Skin of body (tissue), 2 donors: ENCODE results near the gene ZNF337. TPM values are rescaled to one million over a fixed set of nuclear protein-coding genes. Genes with fewer than 3 reads are reported as not detected.
"Not testable (repeated sequence)": the region's sequence is repeated elsewhere in the genome, so short reads cannot be mapped to it uniquely, and the experiment has no call there.

ENCODE experiments used
- DNase-seq: peaks from one replicate; lab custom pipeline; 2025; lab: John Stamatoyannopoulos, UW
- total RNA-seq: library from RNA; depleted of rRNA; stranded (reverse); fragments of >200 nt; gene quantifications from one replicate; pipeline ENCODE4 v1.2.3, GENCODE V29; 2014

Gene ZNF337
- 16.9 TPM for total RNA-seq

DNA sequence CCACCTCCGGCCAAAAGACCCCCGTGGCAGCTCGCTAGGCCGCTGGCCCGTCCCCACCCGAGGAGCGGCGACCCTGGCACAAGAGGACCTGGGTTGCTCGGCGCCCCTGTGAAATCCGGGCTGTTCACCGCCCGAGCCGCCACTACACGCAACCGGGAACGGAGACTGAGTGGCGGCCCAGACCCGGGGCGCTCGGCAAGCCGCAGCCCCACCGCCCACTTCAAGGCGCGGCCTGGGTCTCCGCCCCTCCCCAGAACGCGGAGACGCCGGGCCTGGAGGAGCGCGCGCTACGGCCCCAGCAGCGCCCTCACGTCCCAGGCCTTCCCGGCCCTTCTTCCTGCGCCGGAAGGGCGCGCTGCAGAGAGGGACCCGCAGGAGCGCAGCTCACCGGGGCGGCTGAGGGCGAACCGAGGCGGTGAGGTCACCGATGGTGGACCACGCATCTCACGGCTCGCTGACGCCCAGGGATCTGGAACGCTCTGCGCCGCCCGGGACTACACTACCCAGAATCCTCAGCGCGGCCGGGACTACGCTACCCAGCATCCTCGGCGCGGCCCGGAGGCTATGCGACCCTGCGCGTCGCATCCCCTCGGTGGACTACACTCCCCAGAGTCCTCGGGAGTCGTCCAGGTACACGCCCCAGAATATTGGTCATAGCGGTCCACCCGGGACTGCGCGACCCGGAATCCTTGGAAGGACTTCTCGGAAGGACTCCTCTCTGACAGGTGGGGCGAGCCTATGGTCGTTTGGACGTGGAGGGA lies at the start of gene ZNF337:
ZNF337 (minus strand) TSS at position 483 of the 761 bp plus-strand sequence. CDS start 10,436 bp downstream, outside the sequence.
- peak; percentile 88 for DNase-seq

DNA sequence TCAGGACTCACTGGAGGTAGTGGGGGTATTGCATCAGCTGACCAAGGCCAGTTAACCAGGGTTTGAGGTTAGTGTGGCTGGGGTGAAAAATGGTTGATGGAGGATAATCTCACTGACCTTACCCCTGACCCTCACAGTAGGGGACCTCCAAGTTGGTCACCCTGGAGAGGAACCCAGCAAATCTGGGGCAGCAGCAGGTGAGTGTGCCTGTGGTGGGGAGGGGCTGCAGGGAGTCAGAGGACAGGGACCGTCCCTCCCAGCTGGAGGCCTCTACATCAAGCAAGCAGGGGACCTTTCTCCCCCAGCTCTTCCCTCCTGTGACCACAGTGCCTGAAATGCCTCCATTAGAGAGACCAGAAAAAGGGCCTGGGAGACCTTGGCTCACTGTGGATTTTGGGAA lies 49.1 kb upstream of the ZNF337 start:
- DNase-seq = no peak

DNA sequence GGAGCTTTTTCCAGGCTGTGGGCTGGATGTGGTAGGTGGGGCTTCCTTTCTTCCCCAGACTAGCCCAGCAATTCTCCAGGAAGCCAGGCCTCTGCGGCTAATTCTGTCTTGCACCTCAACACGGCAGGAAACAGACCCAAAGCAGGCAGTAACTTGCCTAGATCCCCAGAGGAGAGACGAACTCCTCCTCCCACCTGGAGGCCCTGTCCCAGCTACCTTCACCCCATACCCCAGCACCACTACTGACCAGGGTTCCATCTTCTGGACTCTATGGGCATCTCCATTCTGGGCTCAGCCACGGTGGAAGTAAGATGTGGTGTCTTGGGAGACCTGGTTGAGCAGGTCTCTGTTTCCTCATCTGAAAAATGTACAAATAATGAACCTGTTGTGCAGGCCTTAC lies 48.4 kb upstream of the ZNF337 start:
- no peak for DNase-seq

DNA sequence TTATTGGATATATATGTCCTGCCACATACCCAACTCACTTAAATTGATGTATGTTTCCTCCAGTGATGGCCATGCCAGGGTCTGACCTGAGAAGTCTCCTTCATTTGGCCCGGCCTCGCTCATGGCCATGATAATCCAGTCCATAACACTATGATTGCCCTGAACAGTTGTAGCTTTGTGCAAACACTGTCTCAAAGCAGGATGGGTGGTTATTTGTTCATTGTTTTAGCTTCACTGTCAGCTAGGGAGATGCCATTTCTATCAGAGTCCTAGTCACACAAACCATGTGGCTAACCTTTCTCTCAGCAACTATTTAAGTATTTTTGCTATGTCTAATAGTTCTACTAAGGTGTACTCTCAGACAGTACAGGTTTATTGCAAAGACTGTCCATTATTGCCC lies 47.6 kb upstream of the ZNF337 start:
- no peak for DNase-seq

DNA sequence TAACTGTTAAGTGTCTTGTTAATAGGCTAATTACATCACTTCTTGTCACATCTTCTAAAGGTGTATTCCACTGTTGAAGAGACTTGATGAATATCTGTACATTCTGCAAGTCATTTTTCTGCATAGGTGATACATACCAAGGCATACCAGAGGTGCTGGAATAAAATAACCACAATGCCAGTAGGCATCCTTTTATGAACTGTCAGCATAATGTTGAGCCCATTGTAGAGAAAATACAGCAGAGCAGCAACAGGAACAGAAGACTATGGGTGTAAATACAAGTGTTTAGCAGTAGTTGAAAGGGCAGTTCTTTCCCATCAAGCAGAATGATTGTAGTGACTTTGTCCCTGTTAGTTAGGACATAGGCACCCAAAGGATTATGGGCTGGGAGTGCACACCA lies 44.4 kb upstream of the ZNF337 start:
- no peak for DNase-seq

DNA sequence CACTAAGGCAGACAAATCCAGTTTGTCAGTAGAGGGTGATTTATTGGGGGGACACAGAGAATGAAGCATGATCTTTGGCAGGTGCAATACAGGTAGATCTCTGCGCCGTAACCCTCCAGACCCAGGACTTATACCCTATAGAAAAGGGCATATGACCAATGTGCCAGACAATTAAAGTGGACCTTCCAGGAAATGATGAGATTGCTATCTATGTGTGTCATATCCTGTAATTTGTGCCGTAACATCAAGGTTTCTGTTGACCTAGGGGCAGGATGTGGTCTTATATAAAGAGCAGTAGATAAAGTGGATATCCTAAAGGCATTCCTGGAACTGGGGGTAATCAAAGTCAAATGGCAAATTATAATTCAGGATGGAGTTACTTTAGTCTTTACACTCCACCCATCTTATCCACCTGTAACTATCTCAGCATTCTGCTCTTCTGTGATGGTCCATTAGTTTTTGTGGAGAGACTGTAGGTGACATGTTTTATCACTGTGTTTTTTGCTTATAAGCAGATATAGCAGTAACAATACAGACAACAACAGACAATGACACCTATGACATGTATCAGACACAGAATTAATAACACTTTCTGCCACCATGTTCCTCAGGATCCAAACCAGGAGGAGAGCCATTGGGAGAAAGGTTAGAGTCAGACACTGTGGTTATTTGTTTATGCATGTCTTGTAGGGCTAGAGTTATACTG lies 43.1 kb upstream of the ZNF337 start:
- no peak for DNase-seq

DNA sequence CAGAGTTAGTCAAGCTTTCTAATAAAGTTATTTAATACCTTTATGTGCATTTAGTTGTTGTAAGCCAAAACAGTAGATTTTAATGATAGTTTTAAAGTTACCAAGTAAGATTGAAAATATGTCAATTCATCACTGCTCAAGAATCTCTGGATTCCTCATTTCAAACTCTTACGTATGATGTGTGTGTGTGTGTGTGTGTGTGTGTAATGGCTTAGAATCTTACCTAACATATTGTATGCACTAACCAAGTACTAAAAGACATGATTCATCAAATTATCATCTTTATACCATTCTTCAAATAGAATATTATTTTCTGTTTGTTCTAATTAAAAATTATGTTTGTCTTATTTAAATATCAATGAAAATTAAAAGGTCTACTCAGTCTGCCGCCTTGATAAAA lies 41.5 kb upstream of the ZNF337 start:
- DNase-seq = no peak

DNA sequence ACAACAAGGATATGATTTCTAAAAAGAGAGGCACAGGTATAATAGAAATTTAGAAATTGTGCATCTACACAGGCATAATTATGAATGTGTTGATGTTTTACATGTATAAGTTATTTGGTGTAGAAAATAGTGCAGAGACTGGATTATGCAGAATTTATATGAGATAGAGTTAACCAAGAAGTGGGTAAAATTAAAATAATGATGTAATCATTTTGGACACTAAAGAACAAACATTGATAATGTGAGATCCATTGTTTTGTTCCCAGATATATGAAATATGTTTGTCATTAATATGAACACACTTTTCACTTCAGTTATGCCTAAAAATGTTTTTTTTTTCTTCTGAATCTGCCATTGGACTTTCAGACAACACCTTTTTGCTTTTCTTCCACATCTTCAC lies 37.2 kb upstream of the ZNF337 start:
- DNase-seq = no peak

DNA sequence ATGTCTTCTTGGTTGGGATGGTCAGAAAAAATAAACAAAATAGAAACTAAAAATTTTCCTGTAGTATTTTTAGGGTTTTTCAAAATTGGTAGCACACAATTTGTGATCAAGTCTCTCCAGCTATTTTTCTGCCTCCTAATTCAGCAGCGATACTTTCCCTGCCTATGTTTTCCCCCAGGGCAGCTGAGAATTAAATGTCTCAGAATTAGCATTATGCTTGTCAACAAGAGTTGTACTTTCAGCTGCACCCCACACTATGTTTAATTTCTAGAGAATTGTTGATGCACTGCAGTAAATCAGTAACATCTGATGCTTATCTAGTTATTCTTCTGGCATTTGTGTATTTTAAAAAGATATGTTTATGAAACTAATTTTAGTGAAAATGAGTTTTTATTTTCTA lies 34.2 kb upstream of the ZNF337 start:
- DNase-seq = no peak

DNA sequence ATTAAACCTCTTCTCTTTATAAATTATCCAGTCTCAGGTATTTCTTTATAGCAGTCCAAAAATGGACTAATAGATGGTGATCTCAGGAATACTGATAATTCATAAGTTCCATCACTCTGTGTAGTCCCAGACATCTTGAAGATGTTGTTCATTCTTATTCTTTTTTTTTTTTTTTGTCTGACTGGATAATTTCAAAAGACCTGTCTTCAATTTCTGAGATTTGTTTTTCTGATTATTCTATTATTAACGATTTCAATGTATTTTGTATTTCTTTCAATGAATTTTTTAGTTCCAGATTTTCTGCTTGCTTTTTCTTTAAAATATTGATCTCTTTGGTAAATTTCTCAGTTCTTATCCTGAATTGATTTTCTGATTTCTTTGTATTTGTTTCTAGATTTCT lies 29.7 kb upstream of the ZNF337 start:
- DNase-seq = no peak

DNA sequence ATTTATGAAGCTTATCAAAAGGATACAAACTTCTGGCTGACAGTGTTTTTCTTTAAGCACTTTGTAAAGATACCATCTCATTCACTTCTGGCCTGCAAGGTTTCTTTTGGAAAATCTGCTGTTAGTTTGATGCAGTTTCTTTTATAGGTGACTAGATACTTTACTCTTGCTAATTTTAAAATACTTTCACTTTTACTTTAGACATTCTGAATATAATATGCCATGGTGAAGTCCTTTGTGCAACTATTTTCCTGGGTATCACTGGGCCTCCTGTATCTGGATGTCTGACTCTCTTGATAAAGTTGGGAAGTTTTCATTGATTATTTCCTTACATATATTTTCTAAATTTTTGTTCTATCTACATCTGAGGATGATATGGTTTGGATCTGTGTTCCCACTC lies 29.0 kb upstream of the ZNF337 start:
- no peak for DNase-seq

DNA sequence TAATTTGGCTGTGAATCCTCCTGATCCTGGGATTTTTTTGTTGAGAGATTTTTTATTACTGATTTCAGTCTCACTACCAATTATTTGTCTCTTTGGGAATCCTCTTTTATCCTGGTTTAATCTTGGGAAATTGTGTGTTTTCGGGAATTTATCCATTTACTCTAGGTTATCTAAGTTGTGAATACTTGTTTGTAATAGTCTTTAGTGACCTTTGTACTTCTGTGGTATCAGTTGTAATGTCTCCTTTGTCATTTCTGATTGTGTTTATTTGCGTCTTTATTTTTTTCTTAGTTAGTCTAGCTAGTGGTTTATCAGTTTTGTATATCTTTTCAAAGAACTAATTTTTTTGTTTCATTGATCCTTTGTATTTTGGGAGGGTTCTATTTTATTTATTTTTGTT lies 27.3 kb upstream of the ZNF337 start:
- no peak for DNase-seq

DNA sequence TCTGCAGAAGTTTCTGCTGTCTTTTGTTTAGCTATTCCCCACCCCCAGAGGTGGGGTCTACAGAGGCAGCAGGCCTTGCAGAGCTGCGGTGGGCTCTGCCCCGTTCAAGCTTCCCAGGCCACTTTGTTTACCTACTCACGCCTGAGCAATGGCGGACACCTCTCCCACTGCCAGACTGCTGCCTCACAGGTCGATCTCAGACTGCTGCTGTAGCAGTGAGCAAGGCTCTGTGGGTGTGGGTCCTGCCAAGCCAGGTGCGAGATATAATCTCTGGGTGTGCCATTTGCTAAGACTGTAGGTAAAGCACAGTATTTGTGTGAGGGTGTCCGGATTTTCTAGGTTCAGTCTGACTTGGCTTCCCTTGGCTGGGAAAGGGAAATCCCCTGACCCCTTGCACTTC lies 23.6 kb upstream of the ZNF337 start:
- no peak for DNase-seq

DNA sequence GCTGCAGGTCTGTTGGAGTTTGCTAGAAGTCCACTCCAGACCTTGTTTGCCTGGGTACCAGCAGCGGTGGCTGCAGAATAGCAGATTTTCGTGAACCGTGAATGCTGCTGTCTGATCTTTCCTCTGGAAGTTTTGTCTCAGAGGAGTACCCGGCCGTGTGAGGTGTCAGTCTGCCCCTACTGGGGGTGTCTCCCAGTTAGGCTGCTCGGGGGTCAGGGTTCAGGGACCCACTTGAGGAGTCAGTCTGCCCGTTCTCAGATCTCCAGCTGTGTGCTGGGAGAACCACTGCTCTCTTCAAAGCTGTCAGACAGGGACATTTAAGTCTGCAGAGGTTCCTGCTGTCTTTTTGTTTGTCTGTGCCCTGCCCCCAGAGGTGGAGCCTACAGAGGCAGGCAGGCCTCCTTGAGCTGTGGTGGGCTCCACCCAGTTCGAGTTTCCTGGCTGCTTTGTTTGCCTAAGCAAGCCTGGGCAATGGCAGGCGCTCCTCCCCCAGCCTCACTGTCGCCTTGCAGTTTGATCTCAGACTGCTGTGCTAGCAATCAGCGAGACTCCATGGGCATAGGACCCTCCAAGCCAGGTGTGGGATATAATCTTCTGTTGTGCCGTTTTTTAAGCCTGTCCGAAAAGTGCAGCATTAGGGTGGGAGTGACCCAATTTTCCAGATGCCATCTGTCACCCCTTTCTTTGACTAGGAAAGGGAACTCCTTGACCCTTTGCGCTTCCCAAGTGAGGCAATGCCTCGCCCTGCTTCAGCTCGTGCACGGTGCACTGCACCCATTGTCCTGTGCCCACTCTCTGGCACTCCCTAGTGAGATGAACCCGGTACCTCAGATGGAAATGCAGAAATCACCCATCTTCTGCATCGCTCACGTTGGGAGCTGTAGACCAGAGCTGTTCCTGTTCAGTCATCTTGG lies 22.5 kb upstream of the ZNF337 start:
- not testable (repeated sequence) for DNase-seq

DNA sequence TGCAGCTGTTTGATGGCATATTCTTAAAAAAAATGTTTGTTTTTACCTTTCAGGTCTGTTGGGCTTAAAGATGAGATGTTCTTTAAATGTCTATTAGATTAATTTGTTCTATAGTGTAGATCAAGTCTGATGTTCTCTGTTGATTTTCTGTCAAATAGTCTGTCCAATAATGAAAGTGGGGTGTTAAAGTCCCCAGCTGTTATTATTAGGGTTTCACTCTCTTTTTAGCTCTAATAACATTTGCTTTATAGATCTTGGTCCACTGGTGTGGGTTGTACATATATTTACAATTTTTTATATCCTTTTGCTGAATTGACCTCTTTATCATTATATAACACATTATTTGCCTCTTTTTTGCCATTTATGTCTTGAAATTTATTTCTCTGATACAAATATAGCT lies 11.0 kb upstream of the ZNF337 start:
- no peak for DNase-seq

DNA sequence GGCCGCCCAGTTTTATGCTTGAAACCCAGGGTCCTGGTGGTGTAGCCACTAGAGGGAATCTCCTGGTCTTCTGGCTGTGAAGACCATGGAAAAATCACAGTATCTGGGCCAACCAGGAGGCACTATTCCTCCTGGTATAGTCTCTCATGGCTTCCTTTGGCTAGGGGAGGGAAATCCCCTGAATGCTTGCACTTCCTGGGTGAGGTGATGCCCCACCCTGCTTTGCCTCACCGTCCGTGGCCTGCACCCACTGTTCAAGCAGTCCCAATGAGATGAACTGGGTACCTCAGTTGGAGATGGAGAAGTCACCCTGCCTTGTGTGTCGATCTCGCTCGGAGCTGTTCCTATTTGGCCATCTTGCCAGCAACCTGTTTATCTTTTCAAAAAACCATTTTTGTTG lies 10.1 kb upstream of the ZNF337 start:
- no peak for DNase-seq

DNA sequence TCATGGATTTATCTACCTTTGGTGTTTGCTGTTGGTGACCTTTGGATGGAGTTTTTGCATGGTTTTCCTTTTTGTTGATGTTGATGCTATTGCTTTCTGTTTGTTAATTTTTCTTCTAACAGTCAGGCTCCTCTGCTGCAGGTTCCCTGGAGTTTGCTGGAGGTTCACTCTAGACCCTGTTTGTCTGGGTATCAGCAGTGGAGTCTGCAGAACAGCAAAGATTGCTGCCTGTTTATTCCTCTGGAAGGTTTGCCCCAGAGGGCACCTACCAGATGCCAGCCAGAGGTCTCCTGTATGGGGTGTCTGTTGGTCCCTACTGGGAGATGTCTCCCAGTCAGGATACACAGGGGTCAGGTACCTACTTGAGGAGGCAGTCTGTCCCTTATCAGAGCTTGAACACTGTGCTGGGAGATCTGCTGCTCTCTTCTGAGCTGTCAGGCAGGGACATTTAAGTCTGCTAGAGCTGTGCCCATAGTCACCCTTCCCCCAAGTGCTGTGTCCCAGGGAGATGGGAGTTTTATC lies 9.2 kb upstream of the ZNF337 start:
- no peak for DNase-seq

DNA sequence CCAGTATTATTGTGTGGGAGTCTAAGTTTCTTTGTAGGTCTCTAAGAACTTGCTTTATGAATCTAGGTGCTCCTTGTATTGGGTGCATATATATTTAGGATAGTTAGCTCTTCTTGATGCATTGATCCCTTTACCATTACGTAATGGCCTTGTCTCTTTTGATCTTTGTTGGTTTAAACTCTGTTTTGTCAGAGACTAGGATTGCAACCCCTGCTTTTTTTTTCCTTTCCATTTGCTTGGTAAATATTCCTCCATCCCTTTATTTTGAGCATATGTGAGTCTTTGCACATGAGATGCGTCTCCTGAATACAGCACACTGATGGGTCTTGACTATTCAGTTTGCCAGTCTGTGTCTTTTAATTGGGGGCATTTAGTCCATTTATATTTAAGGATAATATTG lies 7.7 kb upstream of the ZNF337 start:
- DNase-seq = not testable (repeated sequence)

DNA sequence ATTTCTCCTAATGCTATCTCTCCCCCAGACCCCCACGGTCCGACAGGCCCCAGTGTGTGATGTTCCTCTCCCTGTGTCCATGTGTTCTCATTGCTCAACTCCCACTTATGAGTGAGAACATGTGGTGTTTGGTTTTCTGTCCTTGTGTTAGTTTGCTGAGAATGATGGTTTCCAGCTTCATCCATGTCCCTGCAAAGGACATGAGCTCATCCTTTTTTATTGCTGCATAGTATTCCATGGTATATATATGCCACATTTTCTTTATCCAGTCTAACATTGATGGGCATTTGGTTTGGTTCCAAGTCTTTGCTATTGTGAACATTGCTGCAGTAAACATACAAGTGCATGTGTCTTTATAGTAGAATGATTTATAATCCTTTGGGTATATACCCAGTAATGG lies 4.2 kb upstream of the ZNF337 start:
- not testable (repeated sequence) for DNase-seq

DNA sequence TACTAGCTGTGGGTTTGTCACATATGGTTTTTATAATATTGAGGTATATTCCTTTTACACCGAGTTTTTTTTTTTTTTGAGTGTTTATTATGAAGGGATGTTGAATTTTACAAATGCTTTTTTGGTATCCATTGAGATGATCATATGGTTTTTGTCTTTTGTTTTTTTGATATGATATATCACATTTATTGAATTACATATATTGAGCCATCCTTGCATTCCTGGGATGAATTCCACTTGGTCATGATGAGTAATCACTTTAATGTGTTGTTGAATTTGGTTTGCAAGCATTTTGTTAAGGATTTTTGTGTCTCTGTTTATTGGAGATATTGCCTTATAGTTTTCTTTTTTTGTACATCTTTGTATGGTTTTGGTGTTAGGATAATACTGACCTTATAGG lies 3.3 kb upstream of the ZNF337 start:
- DNase-seq = no peak

DNA sequence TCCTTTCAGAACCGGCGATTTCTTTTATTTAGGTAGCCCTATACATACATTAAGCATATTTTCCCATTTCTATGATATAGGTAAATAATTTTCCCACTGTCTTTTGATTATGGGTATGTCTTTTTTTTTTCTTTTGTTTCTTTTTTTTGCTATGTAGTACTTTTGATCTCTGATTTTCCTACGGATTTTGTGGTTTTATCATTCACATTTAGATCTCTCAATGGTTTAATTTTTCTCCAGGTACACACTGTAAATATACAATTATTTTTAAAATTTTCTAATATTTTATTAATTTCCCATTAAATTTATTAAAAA lies 436 bp upstream of the ZNF337 start:
- DNase-seq = no peak
